GM12878 (cell line): ENCODE data around the gene RAB32. TPM values are rescaled to one million over a fixed set of nuclear protein-coding genes. Genes with fewer than 3 reads are reported as not detected.

ENCODE experiments used
- ATAC-seq: fragments of 200-7000 bp; cut with Tn5 transposase; 3 replicates; pipeline ENCODE4 v1.9.1; 2020; ENCODE audit warnings: mild to moderate bottlenecking, moderate library complexity
- BruUV-seq: library from RNA; stranded (reverse); fragments of 400-500 nt; replicated peaks from 2 replicates; lab custom pipeline; 2021; lab: Mats Ljungman, UMichigan
- CTCF ChIA-PET: fragments of 300-600 bp; sonication (Branson Sonifier 250); formaldehyde crosslinking; extraction: SDS; loops from one replicate; lab custom pipeline; 2021; ENCODE audit warnings: inconsistent platforms; lab: Yijun Ruan, JAX
- POLR2A ChIA-PET: fragments of 350-600 bp; formaldehyde crosslinking; extraction: SDS; loops from one replicate; lab custom pipeline; 2021; ENCODE audit warnings: inconsistent platforms; lab: Charles Lee
- RAD21 ChIA-PET: fragments of 300-600 bp; sonication (Branson Sonifier 250); formaldehyde crosslinking; loops from one replicate; lab custom pipeline; 2023; ENCODE audit warnings: antibody characterized with exemption; ENCODE audit not compliant: unreplicated experiment; lab: Charles Lee
- SMC1A ChIA-PET: fragments of 300-600 bp; sonication (Branson Sonifier 250); formaldehyde crosslinking; loops from one replicate; lab custom pipeline; 2023; ENCODE audit not compliant: unreplicated experiment, uncharacterized antibody; lab: Charles Lee
- DNase-seq: peaks from one replicate; pipeline ENCODE4 v3.0.0-alpha.2; 2011; ENCODE audit warnings: low read depth, low spot score
- FAIRE-seq: peaks from 3 replicates; lab custom pipeline; 2011; peaks lifted over from hg19 to GRCh38; lab: Jason Lieb, UNC
- H2AFZ ChIP-seq: 2 replicates; pipeline ENCODE4 v1.6.0; 2011; ENCODE audit warnings: low read depth, low read length, control low read depth; ENCODE audit not compliant: control insufficient read depth
- H3K27ac ChIP-seq: 2 replicates; pipeline ENCODE4 v1.5.1; 2011; ENCODE audit warnings: control low read depth; ENCODE audit not compliant: control insufficient read depth, insufficient read depth
- H3K27me3 ChIP-seq, 2 experiments: replicated peaks in 1 of 2; 2 replicates each; pipeline versions ENCODE4 v1.6.0 to v1.6.1; 2011; ENCODE audit warnings: low read length in 1 of 2; ENCODE audit not compliant: control insufficient read depth in 2 of 2, insufficient read depth in 2 of 2
- H3K36me3 ChIP-seq, 2 experiments: 2 replicates each; pipeline ENCODE4 v1.5.1; 2011; ENCODE audit warnings: low read length in 1 of 2; ENCODE audit not compliant: control insufficient read depth in 2 of 2, insufficient read depth in 2 of 2
- H3K4me1 ChIP-seq: 2 replicates; pipeline ENCODE4 v1.6.1; 2011; ENCODE audit warnings: mild to moderate bottlenecking, low read length, moderate library complexity, mixed read lengths; ENCODE audit not compliant: control insufficient read depth, insufficient read depth
- H3K4me2 ChIP-seq: 2 replicates; pipeline ENCODE4 v1.6.0; 2011; ENCODE audit warnings: control low read depth; ENCODE audit not compliant: control insufficient read depth, insufficient read depth
- H3K4me3 ChIP-seq: fragments of 200-600 bp; sonication (generic); 2 replicates; pipeline ENCODE4 v1.5.1; 2016
- H3K79me2 ChIP-seq: 2 replicates; pipeline ENCODE4 v1.6.0; 2011; ENCODE audit warnings: low read length; ENCODE audit not compliant: control insufficient read depth, insufficient read depth
- H3K9ac ChIP-seq: 2 replicates; pipeline ENCODE4 v1.8.0; 2011; ENCODE audit warnings: low read length, control low read depth, mixed read lengths; ENCODE audit not compliant: control insufficient read depth, insufficient read depth
- H3K9me3 ChIP-seq: replicated peaks from 3 replicates; pipeline ENCODE4 v1.5.1; 2011; ENCODE audit warnings: mild to moderate bottlenecking, low read length; ENCODE audit not compliant: control insufficient read depth, insufficient read depth
- H4K20me1 ChIP-seq: 2 replicates; pipeline ENCODE4 v1.6.0; 2011; ENCODE audit not compliant: control insufficient read depth, insufficient read depth
- BCLAF1 ChIP-seq: fragments of 450-650 bp; IDR thresholded peaks from 2 replicates; pipeline ENCODE4 v1.6.1; 2017; ENCODE audit warnings: antibody characterized with exemption, mild to moderate bottlenecking, moderate library complexity
- CBX3 ChIP-seq: fragments of 200-600 bp; sonication (generic); IDR thresholded peaks from 2 replicates; pipeline ENCODE4 v1.6.1; 2016; ENCODE audit warnings: low read depth, borderline replicate concordance
- MYB ChIP-seq: fragments of 150-350 bp; IDR thresholded peaks from 2 replicates; pipeline ENCODE4 v1.6.1; 2014; ENCODE audit warnings: mild to moderate bottlenecking, low read depth, low read length, borderline replicate concordance
- PBX3 ChIP-seq: IDR thresholded peaks from 2 replicates; pipeline ENCODE4 v1.6.1; 2011; ENCODE audit warnings: mild to moderate bottlenecking, low read depth, low read length, moderate library complexity; ENCODE audit not compliant: insufficient replicate concordance
- RAD51 ChIP-seq: fragments of 450-650 bp; IDR thresholded peaks from 2 replicates; pipeline ENCODE4 v1.6.1; 2016; ENCODE audit warnings: moderate library complexity, mild to moderate bottlenecking, inconsistent platforms
- SKIL ChIP-seq: fragments of 450-650 bp; IDR thresholded peaks from 2 replicates; pipeline ENCODE4 v1.6.1; 2017; ENCODE audit warnings: mild to moderate bottlenecking, low read depth, inconsistent platforms; ENCODE audit not compliant: poor library complexity, severe bottlenecking
- TAF1 ChIP-seq: IDR thresholded peaks from 2 replicates; pipeline ENCODE4 v1.6.1; 2011; ENCODE audit warnings: mild to moderate bottlenecking, low read depth, low read length, borderline replicate concordance
- TCF12 ChIP-seq: IDR thresholded peaks from 2 replicates; pipeline ENCODE4 v1.6.1; 2011; ENCODE audit warnings: low read depth, mild to moderate bottlenecking, low read length
- ZNF687 ChIP-seq: fragments of 450-650 bp; IDR thresholded peaks from 2 replicates; pipeline ENCODE4 v1.6.1; 2017; ENCODE audit warnings: mild to moderate bottlenecking, moderate library complexity
- WGBS: methylation state at CpG from one replicate; pipeline ENCODE4 v1.1.6; 2016; ENCODE audit warnings: low lambda C conversion rate; ENCODE audit not compliant: insufficient replicate concordance, insufficient coverage; ENCODE audit errors: missing lambda C conversion rate; 5-methylcytosine and 5-hydroxymethylcytosine counted together
- in situ Hi-C: fragments of 300-500 bp; cut with MboI; formaldehyde crosslinking; loops from 9 replicates; pipeline ENCODE4 v1.14.3; 2018; ENCODE audit warnings: mixed read lengths
- intact Hi-C: fragments of 100-400 bp; cut with micrococcal nuclease; formaldehyde crosslinking; loops from one replicate; pipeline ENCODE4 v1.14.2; 2022; ENCODE audit not compliant: unreplicated experiment
- polyA plus RNA-seq, 11 experiments: library from polyadenylated mRNA; depleted of rRNA in 4 of 11; unstranded in 6 of 11; stranded (reverse) in 5 of 11; fragments of >200 nt; fragmentation: Nextera tagmentation in 4 of 11; fragmentation: Illumina TruSeq in 1 of 11; extraction: Ambion mirVana in 4 of 11; extraction: Trizol in 1 of 11; gene quantifications; 1 replicate in 1 of 11; 2 replicates in 10 of 11; pipeline versions ENCODE4 v1.2.1 to v1.2.3, GENCODE V29; 2011 to 2016; ENCODE audit warnings: inconsistent platforms in 2 of 11, missing spikeins in 2 of 11, low read depth in 1 of 11
- total RNA-seq, 4 experiments: library from RNA; depleted of rRNA in 3 of 4; stranded (reverse); fragments of >200 nt in 3 of 4; fragmentation: Illumina TruSeq in 1 of 4; extraction: Trizol in 1 of 4; gene quantifications; 2 replicates each; pipeline versions ENCODE4 v1.2.1 to v1.2.3, GENCODE V29; 2013 to 2021

The RAB32 gene
- total and polyA plus RNA-seq, 10 of the 15 experiments (the other 5 are each of a cell fraction or from before 2014, with no cell fraction given), result 0.50 TPM; not detected in 9

GRCh38 chr6:146583966-146584365 is 40.3 kb downstream of the RAB32 start (continued):
- TF ChIP-seq SKIL (no peak), TCF12 (no peak)

GRCh38 chr6:146587459-146587858 is 43.8 kb downstream of the RAB32 start:
- H2AFZ ChIP-seq, result no peak overlapping the region
- no peaks in the 10 kb centered on the region; the same call in 1 of the 2 replicates for H4K20me1 ChIP-seq
- DNase-seq (no peak), FAIRE-seq (no peak), ATAC-seq (no peak)
- CTCF ChIA-PET, result no interaction called here
- SMC1A ChIA-PET, result interaction anchor here (1.1 kb wide), 1 partner anchor 16 kb away, joined by 3 read pairs; no protein-coding TSS in a partner anchor
- no CpG with 5 or more reads among the region's 1 CpG for WGBS
- BruUV-seq, result no TSS peak
- no peaks in the 10 kb centered on the region for H3K4me1 ChIP-seq
- in situ Hi-C loops (no loop called here), intact Hi-C loops (no loop called here)
- H3K79me2 ChIP-seq, result no peaks in the 10 kb centered on the region
- no peaks in the 10 kb centered on the region for H3K9me3 ChIP-seq
- H3K9ac ChIP-seq, result no peak overlapping the region
- POLR2A ChIA-PET, result no interaction called here
- RAD21 ChIA-PET, result no interaction called here
- no peaks in the 10 kb centered on the region for H3K27me3 ChIP-seq
- H3K4me3 ChIP-seq, result no peak overlapping the region
- H3K27ac ChIP-seq, result no peak overlapping the region
- no peaks in the 10 kb centered on the region for H3K36me3 ChIP-seq
- no peak overlapping the region for H3K4me2 ChIP-seq
- no peak for TF ChIP-seq CBX3
- no peak for TF ChIP-seq TAF1
- no peak for TF ChIP-seq BCLAF1
- no peak for TF ChIP-seq PBX3
- no peak for TF ChIP-seq MYB
- no peak for TF ChIP-seq ZNF687
- TF ChIP-seq RAD51, result no peak
